Right atrium auricular region (tissue), 2 donors: ENCODE measurements around the gene NTN3. TPM values are rescaled to one million over a fixed set of nuclear protein-coding genes. Genes with fewer than 3 reads are reported as not detected.

Experiments
- DNase-seq: peaks from one replicate; pipeline ENCODE4 v3.0.0-alpha.2; 2019; ENCODE audit warnings: low spot score
- H3K27ac ChIP-seq, 2 donors: fragments of 200-600 bp; sonication (generic); 1 replicate in 1 of 2; 2 replicates in 1 of 2; pipeline ENCODE4 v1.5.1; 2016 to 2019
- H3K27me3 ChIP-seq, 2 donors: fragments of 200-600 bp; sonication (generic); one replicate each; pipeline versions ENCODE4 v1.5.1 to v1.6.0; 2017 to 2019
- H3K36me3 ChIP-seq: fragments of 200-600 bp; sonication (generic); one replicate; pipeline ENCODE4 v1.5.1; 2016
- H3K4me1 ChIP-seq, 2 donors: fragments of 200-600 bp; sonication (generic); one replicate each; pipeline versions ENCODE4 v1.5.1 to v1.6.0; 2017 to 2019
- H3K4me3 ChIP-seq, 2 donors: fragments of 200-600 bp; sonication (generic); 1 replicate in 1 of 2; 2 replicates in 1 of 2; pipeline ENCODE4 v1.5.1; 2017 to 2019; ENCODE audit warnings: mild to moderate bottlenecking in 1 of 2, moderate library complexity in 1 of 2
- H3K9me3 ChIP-seq, 2 donors: fragments of 200-600 bp; sonication (generic); one replicate each; pipeline ENCODE4 v1.5.1; 2019
- total RNA-seq, 2 donors: library from RNA; depleted of rRNA; stranded (reverse); fragments of >200 nt; gene quantifications; one replicate each; pipeline ENCODE4 v1.1.0, GENCODE V29; 2016
- TF ChIP-seq, protein P1 (sequence below), 2 donors: fragments of 200-600 bp; sonication (generic); IDR thresholded peaks; one replicate each; pipeline ENCODE4 v1.5.1; 2019; ENCODE audit warnings: antibody characterized with exemption in 2 of 2

The NTN3 gene
- total RNA-seq, 2 donors from 2014 or later: 0.22 to 0.51 TPM

DNA sequence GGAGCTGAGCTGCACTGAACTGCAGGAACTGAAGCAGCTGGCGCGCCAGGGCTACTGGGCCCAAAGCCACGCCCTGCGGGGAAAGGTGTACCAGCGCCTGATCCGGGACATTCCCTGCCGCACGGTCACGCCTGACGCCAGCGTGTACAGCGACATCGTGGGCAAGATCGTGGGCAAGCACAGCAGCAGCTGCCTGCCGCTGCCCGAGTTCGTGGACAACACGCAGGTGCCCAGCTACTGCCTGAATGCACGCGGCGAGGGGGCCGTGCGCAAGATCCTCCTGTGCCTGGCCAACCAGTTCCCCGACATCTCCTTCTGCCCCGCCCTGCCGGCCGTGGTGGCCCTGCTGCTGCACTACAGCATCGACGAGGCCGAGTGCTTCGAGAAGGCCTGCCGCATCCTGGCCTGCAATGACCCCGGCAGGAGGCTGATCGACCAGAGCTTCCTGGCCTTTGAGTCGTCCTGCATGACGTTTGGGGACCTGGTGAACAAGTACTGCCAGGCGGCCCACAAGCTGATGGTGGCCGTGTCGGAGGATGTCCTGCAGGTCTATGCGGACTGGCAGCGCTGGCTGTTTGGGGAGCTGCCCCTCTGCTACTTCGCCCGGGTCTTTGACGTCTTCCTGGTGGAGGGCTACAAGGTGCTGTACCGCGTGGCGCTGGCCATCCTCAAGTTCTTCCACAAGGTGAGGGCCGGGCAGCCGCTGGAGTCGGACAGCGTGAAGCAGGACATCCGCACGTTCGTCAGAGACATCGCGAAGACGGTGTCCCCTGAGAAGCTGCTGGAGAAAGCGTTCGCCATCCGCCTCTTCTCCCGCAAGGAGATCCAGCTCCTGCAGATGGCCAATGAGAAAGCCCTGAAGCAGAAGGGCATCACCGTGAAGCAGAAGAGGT lies 25.4 kb downstream of the NTN3 start:
- no peak for DNase-seq

DNA sequence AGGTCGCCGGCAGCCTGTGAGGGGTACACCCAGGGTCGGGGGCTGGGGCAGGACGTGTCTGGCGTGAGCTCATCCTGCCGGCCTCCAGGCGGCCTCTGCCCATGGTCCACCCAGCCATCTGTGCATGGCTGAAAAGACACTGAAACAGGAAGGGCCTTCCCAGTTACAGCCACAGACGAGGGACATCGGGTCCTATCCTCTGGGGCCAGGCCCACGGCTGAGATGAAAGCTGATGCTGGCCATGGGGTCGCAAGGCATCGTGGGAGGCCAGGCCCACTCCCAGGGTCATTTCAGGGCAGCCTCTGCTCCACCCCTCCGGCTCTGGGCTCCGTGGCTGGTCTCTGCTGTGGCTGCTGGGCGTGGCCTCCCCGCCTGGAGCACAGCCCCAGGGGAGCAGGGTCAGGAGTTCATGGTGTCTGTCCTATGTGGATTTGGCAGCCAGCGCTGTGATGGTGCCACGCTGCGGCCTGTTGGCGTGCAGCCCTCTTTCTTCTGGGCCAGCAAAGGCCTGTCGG lies 26.1 kb downstream of the NTN3 start:
- H3K4me1 ChIP-seq: peaks cover 0 to 42% of the 10 kb centered on the region in 2 donors
- no peak for DNase-seq
- no peaks in the 10 kb centered on the region for H3K27me3 ChIP-seq
- H3K27ac ChIP-seq: peak overlapping the region in 1 of 2 donors; percentile 38
- no peak overlapping the region for H3K4me3 ChIP-seq
- TF ChIP-seq, protein P1, sequence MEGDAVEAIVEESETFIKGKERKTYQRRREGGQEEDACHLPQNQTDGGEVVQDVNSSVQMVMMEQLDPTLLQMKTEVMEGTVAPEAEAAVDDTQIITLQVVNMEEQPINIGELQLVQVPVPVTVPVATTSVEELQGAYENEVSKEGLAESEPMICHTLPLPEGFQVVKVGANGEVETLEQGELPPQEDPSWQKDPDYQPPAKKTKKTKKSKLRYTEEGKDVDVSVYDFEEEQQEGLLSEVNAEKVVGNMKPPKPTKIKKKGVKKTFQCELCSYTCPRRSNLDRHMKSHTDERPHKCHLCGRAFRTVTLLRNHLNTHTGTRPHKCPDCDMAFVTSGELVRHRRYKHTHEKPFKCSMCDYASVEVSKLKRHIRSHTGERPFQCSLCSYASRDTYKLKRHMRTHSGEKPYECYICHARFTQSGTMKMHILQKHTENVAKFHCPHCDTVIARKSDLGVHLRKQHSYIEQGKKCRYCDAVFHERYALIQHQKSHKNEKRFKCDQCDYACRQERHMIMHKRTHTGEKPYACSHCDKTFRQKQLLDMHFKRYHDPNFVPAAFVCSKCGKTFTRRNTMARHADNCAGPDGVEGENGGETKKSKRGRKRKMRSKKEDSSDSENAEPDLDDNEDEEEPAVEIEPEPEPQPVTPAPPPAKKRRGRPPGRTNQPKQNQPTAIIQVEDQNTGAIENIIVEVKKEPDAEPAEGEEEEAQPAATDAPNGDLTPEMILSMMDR (IDR thresholded peaks at IDR 0.05): no peak
- peaks cover 7% of the 10 kb centered on the region for H3K36me3 ChIP-seq
- no peaks in the 10 kb centered on the region for H3K9me3 ChIP-seq

More for the DNA sequence above, 25.4 kb downstream of the NTN3 start:
- no peaks in the 10 kb centered on the region for H3K9me3 ChIP-seq
- TF ChIP-seq, protein P1 (IDR thresholded peaks at IDR 0.05): no peak
- H3K27ac ChIP-seq: peak overlapping the region in 1 of 2 donors; percentile 38
- no peak overlapping the region for H3K4me3 ChIP-seq
- no peaks in the 10 kb centered on the region for H3K27me3 ChIP-seq
- H3K36me3 ChIP-seq: peaks cover 7% of the 10 kb centered on the region
- peaks cover 0 to 35% of the 10 kb centered on the region in 2 donors for H3K4me1 ChIP-seq

- no peak for DNase-seq
- no peak overlapping the region for H3K4me3 ChIP-seq
- peaks cover 0 to 49% of the 10 kb centered on the region in 2 donors for H3K4me1 ChIP-seq
- H3K9me3 ChIP-seq: no peaks in the 10 kb centered on the region
- TF ChIP-seq, protein P1 (IDR thresholded peaks at IDR 0.05): no peak
- H3K27me3 ChIP-seq: no peaks in the 10 kb centered on the region
- H3K36me3 ChIP-seq: peaks cover 7% of the 10 kb centered on the region
- H3K27ac ChIP-seq: peak overlapping the region; percentile 10 to 38
These were observed 26.8 kb downstream of the NTN3 start for GRCh38 chr16:2497695-2498484.

DNA sequence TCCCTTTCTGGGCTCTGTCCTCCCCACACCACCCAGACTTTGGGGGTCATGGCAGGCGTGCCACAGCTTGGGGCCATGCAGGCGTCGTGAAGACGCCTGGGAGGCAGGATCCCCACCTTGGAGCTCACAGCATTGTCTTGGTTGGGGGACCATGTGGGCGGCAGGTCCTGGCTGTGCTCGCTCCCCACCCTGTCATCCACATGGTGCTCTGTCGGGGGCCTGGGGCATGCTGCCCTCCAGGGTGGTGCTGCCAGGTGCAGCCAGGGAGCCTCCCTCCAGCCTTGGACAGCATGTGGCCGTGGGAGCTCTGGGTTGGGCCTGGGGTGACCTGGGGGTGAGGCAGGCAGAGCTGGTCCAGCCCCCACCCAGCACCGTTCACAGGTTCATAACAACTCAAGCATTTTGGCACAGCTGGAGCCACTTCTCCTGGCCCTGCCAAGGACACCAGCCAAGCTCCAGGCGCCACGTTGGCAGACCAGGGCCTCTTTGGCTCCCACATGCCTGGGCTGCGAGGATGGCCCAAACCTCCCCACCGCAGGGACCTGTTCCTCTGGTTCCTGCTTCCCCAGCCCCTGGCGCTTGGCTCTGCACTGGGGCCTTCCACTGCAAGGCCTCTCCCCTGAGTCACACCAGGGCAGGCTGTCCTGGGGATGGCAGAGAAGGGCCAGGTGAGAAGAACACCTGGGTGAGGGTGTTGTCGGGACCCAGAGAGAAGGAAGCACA lies 27.6 kb downstream of the NTN3 start:
- no peak for DNase-seq
- Histone ChIP-seq H3K9me3 (no peaks in the 10 kb centered on the region), H3K4me1 (peaks cover 0 to 52% of the 10 kb centered on the region in 2 donors), H3K27ac (peak overlapping the region; percentile 10 to 38), H3K36me3 (peaks cover 7% of the 10 kb centered on the region), H3K4me3 (no peak overlapping the region), H3K27me3 (no peaks in the 10 kb centered on the region)
- TF ChIP-seq, protein P1 (IDR thresholded peaks at IDR 0.05): no peak

- TF ChIP-seq, protein P1 (IDR thresholded peaks at IDR 0.05): no peak
- H3K9me3 ChIP-seq: no peaks in the 10 kb centered on the region
- peak overlapping the region in 1 of 2 donors; percentile 7 for H3K27ac ChIP-seq
- H3K4me1 ChIP-seq: peaks cover 0 to 52% of the 10 kb centered on the region in 2 donors
- no peaks in the 10 kb centered on the region for H3K27me3 ChIP-seq
- no peak overlapping the region for H3K4me3 ChIP-seq
- DNase-seq: no peak
- peaks cover 7% of the 10 kb centered on the region for H3K36me3 ChIP-seq
These were observed 28.4 kb downstream of the NTN3 start for GRCh38 chr16:2499454-2499853.
